Mucosa of stomach (tissue), 1 donor: ENCODE results near the gene PDP2.

Experiments
- H3K27me3 ChIP-seq: one replicate; pipeline ENCODE4 v1.7.0; 2013; ENCODE audit warnings: mild to moderate bottlenecking, low read length; ENCODE audit not compliant: control insufficient read depth, insufficient read depth
- H3K36me3 ChIP-seq: one replicate; pipeline ENCODE4 v1.7.0; 2013; ENCODE audit warnings: low read length; ENCODE audit not compliant: control insufficient read depth, insufficient read depth
- H3K4me1 ChIP-seq: one replicate; pipeline ENCODE4 v1.7.0; 2013; ENCODE audit warnings: mild to moderate bottlenecking, low read length; ENCODE audit not compliant: control insufficient read depth, insufficient read depth
- H3K4me3 ChIP-seq: one replicate; pipeline ENCODE4 v1.7.0; 2013; ENCODE audit warnings: low read length
- H3K9ac ChIP-seq: one replicate; pipeline ENCODE4 v1.7.0; 2013; ENCODE audit warnings: mild to moderate bottlenecking, low read length, moderate library complexity
- H3K9me3 ChIP-seq: one replicate; pipeline ENCODE4 v1.7.0; 2013; ENCODE audit warnings: mild to moderate bottlenecking, low read length, moderate library complexity; ENCODE audit not compliant: control insufficient read depth
- donor health status: Pancreatic carcinoma.

The PDP2 gene

GRCh38 chr16:66846266-66846665, 34.0 kb upstream of the PDP2 start:
- Histone ChIP-seq H3K4me1 (peaks cover 9% of the 10 kb centered on the region), H3K9ac (no peak overlapping the region), H3K9me3 (no peaks in the 10 kb centered on the region), H3K4me3 (no peak overlapping the region), H3K27me3 (peaks cover 45% of the 10 kb centered on the region), H3K36me3 (no peaks in the 10 kb centered on the region)

DNA sequence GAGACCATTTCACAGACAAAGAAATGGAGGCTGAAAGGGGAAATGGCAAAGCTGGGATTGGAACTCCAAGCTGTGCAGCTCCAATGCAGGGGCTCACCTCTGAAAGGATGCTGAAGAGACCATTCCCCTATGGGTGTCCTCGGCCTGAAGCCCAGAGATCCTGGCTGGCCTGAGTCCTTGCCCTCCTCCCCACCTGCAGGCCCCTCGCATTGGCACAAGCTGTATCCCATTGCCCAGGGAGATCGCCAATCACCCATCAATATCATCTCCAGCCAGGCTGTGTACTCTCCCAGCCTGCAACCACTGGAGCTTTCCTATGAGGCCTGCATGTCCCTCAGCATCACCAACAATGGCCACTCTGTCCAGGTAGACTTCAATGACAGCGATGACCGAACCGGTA, 33.5 kb upstream of the PDP2 start:
- H3K36me3 ChIP-seq: no peaks in the 10 kb centered on the region
- no peaks in the 10 kb centered on the region for H3K9me3 ChIP-seq
- no peak overlapping the region for H3K4me3 ChIP-seq
- H3K9ac ChIP-seq: no peak overlapping the region
- peaks cover 9% of the 10 kb centered on the region for H3K4me1 ChIP-seq
- peaks cover 45% of the 10 kb centered on the region for H3K27me3 ChIP-seq

DNA sequence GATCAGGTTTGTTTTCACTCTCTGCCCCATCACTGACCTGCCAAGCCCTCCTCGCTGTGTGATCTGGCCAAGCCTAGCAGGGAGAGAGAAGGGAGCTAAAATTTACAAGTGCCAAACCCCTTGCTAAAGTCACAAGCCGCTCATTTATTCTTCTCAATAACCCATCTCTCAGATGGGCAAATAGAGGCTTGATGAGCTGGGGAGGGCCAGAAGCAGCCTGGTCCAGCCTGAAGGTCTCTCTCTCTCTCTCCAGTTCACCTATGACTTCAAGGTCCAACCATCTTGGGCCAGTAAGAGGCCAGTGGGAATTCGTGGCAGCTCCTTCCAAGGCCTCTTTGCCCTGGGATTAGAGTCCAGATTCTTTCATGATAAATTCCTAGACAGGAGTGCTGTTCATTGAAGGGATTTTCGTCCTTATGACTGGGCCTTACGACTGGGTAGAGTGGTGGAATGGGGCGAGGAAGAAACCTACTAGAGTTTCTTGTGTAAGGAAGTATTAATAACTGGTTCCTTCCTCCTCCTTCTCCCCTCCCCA, 32.7 kb upstream of the PDP2 start:
- Histone ChIP-seq H3K36me3 (no peaks in the 10 kb centered on the region), H3K4me3 (no peak overlapping the region), H3K4me1 (peaks cover 9% of the 10 kb centered on the region), H3K9me3 (no peaks in the 10 kb centered on the region), H3K9ac (no peak overlapping the region), H3K27me3 (peaks cover 45% of the 10 kb centered on the region)

GRCh38 chr16:66848172-66848571, 32.1 kb upstream of the PDP2 start:
- no peaks in the 10 kb centered on the region for H3K9me3 ChIP-seq
- H3K27me3 ChIP-seq: peaks cover 45% of the 10 kb centered on the region
- H3K36me3 ChIP-seq: no peaks in the 10 kb centered on the region
- H3K4me3 ChIP-seq: no peak overlapping the region
- H3K9ac ChIP-seq: no peak overlapping the region
- peaks cover 9% of the 10 kb centered on the region for H3K4me1 ChIP-seq

GRCh38 chr16:66849021-66849420, 31.3 kb upstream of the PDP2 start:
- Histone ChIP-seq H3K9ac (no peak overlapping the region), H3K9me3 (no peaks in the 10 kb centered on the region), H3K4me3 (no peak overlapping the region), H3K36me3 (no peaks in the 10 kb centered on the region), H3K27me3 (peaks cover 40% of the 10 kb centered on the region), H3K4me1 (peaks cover 9% of the 10 kb centered on the region)

- Histone ChIP-seq H3K27me3 (peaks cover 35% of the 10 kb centered on the region), H3K9ac (no peak overlapping the region), H3K9me3 (no peaks in the 10 kb centered on the region), H3K4me1 (peaks cover 6% of the 10 kb centered on the region), H3K36me3 (no peaks in the 10 kb centered on the region), H3K4me3 (no peak overlapping the region)
Measured at GRCh38 chr16:66849549-66849948, 30.8 kb upstream of the PDP2 start.

DNA sequence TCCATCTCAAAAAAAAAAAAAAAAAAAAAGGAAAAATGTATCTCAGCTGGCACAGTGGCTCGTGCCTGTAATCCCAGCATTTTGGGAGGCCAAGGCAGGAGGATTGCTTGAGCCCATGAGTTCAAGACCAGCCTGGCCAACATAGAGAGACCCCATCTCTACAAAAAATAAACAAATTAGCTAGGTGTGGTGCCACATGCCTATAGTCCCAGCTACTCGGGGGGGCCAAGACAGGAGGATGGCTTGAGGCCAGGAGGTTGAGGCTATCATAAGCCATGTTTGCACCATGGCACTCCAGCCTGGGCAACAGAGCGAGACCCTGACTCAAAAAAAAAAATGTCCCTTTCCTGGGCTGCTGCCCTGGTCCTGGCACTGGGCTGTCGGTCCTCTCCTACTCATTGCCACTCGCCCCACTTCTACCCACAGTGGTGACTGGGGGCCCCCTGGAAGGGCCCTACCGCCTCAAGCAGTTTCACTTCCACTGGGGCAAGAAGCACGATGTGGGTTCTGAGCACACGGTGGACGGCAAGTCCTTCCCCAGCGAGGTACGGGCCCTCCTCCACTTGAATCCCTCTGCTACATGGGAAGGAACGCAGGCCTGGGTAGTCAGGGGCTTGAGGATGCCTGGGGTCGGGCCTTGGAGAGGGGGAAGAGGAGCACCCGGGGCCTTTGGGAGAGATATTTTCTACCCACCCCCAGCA, 30.1 kb upstream of the PDP2 start:
- H3K36me3 ChIP-seq: no peaks in the 10 kb centered on the region
- no peak overlapping the region for H3K4me3 ChIP-seq
- H3K27me3 ChIP-seq: peaks cover 28% of the 10 kb centered on the region
- H3K9ac ChIP-seq: no peak overlapping the region
- H3K4me1 ChIP-seq: no peaks in the 10 kb centered on the region
- no peaks in the 10 kb centered on the region for H3K9me3 ChIP-seq

- Histone ChIP-seq H3K4me1 (no peaks in the 10 kb centered on the region), H3K27me3 (peaks cover 17% of the 10 kb centered on the region), H3K9ac (no peak overlapping the region), H3K9me3 (no peaks in the 10 kb centered on the region), H3K4me3 (no peak overlapping the region), H3K36me3 (no peaks in the 10 kb centered on the region)
Measured at GRCh38 chr16:66851166-66851964, 28.9 kb upstream of the PDP2 start.

GRCh38 chr16:66853261-66854139, 26.8 kb upstream of the PDP2 start:
- Histone ChIP-seq H3K9me3 (no peaks in the 10 kb centered on the region), H3K9ac (no peak overlapping the region), H3K4me3 (no peak overlapping the region), H3K4me1 (no peaks in the 10 kb centered on the region), H3K27me3 (peaks cover under 1% of the 10 kb centered on the region), H3K36me3 (no peaks in the 10 kb centered on the region)

GRCh38 chr16:66856184-66856730, 24.1 kb upstream of the PDP2 start:
- Histone ChIP-seq H3K27me3 (no peaks in the 10 kb centered on the region), H3K9me3 (no peaks in the 10 kb centered on the region), H3K9ac (no peak overlapping the region), H3K36me3 (no peaks in the 10 kb centered on the region), H3K4me3 (no peak overlapping the region), H3K4me1 (no peaks in the 10 kb centered on the region)

- Histone ChIP-seq H3K9ac (no peak overlapping the region), H3K9me3 (no peaks in the 10 kb centered on the region), H3K27me3 (no peaks in the 10 kb centered on the region), H3K36me3 (no peaks in the 10 kb centered on the region), H3K4me1 (no peaks in the 10 kb centered on the region), H3K4me3 (no peak overlapping the region)
Measured at GRCh38 chr16:66856801-66857200, 23.5 kb upstream of the PDP2 start.
